RWPE1 (cell line): ENCODE results near the gene ACSS3.

Source experiments
- CTCF ChIA-PET: fragments of 350-600 bp; sonication (Branson Sonifier 250); formaldehyde crosslinking; extraction: SDS; loops from one replicate; lab custom pipeline; 2021; lab: Yijun Ruan, JAX
- POLR2A ChIA-PET: fragments of 400-600 bp; formaldehyde crosslinking; extraction: SDS; loops from one replicate; lab custom pipeline; 2020; ENCODE audit warnings: antibody characterized with exemption; ENCODE audit not compliant: low non-redundant PET; lab: Yijun Ruan, JAX
- DNase-seq: peaks from one replicate; pipeline ENCODE4 v3.0.0; 2012; ENCODE audit warnings: low spot score
- H3K27ac ChIP-seq: fragments of 450-650 bp; 2 replicates; pipeline ENCODE4 v1.5.1; 2017
- CTCF ChIP-seq: fragments of 450-650 bp; conservative IDR thresholded peaks from 2 replicates; pipeline ENCODE4 v1.5.1; 2017; ENCODE audit warnings: low read depth, mild to moderate bottlenecking

ACSS3 gene

GRCh38 chr12:81075539-81075938 is 2.3 kb upstream of the ACSS3 start:
- no peak for TF ChIP-seq CTCF
- CTCF ChIA-PET = no interaction called here
- no peak for DNase-seq
- POLR2A ChIA-PET = no interaction called here
- H3K27ac ChIP-seq = no peak overlapping the region

- ChIA-PET CTCF (no interaction called here), POLR2A (no interaction called here)
- H3K27ac ChIP-seq = no peak overlapping the region
- no peak for DNase-seq
- no peak for TF ChIP-seq CTCF
Measured at GRCh38 chr12:81077329-81077685, 572 bp upstream of the ACSS3 start.

- POLR2A ChIA-PET = no interaction called here
- TF ChIP-seq CTCF = no peak
- no peak overlapping the region for H3K27ac ChIP-seq
- CTCF ChIA-PET = interaction anchor here (0.5 to 0.6 kb wide), 2 partner anchors 230 to 304 kb away, joined by 3 read pairs; no protein-coding TSS in a partner anchor
- no peak for DNase-seq
Measured at GRCh38 chr12:81078469-81079196, 754 bp downstream of the ACSS3 start.

- CTCF ChIA-PET = no interaction called here
- TF ChIP-seq CTCF = no peak
- no peak overlapping the region for H3K27ac ChIP-seq
- POLR2A ChIA-PET = no interaction called here
- no peak for DNase-seq
Measured at GRCh38 chr12:81079280-81080076, 1.6 kb downstream of the ACSS3 start.

- ChIA-PET CTCF (no interaction called here), POLR2A (no interaction called here)
- DNase-seq = no peak
- TF ChIP-seq CTCF = no peak
- no peak overlapping the region for H3K27ac ChIP-seq
Measured at GRCh38 chr12:81080431-81080983, 2.6 kb downstream of the ACSS3 start.

- ChIA-PET CTCF (no interaction called here), POLR2A (interaction anchor here (0.6 kb wide), 1 partner anchor 18 kb away, joined by 5 read pairs; no protein-coding TSS in a partner anchor)
- no peak for TF ChIP-seq CTCF
- no peak overlapping the region for H3K27ac ChIP-seq
- no peak for DNase-seq
Measured at GRCh38 chr12:81081726-81082125, 3.8 kb downstream of the ACSS3 start.
